COR-L47 (cell line): ENCODE data around the gene MTMR6.

Source experiments
- DNase-seq: peaks from one replicate; lab custom pipeline; 2025; lab: John Stamatoyannopoulos, UW

The MTMR6 gene

GRCh38 chr13:25217023-25217885 is 70.0 kb downstream of the MTMR6 start:
- no peak for DNase-seq

GRCh38 chr13:25215253-25215575 is 72.1 kb downstream of the MTMR6 start:
- DNase-seq: no peak

- no peak for DNase-seq
Observed at GRCh38 chr13:25214491-25215252, 72.6 kb downstream of the MTMR6 start.

GRCh38 chr13:25213715-25214114 is 73.6 kb downstream of the MTMR6 start:
- DNase-seq: no peak

GRCh38 chr13:25210842-25211569 is 76.3 kb downstream of the MTMR6 start:
- no peak for DNase-seq

GRCh38 chr13:25207291-25207810 is 79.9 kb downstream of the MTMR6 start:
- no peak for DNase-seq

GRCh38 chr13:25204863-25205262 is 82.4 kb downstream of the MTMR6 start:
- DNase-seq: no peak

- DNase-seq: no peak
Observed at GRCh38 chr13:25203127-25203740, 84.1 kb downstream of the MTMR6 start.

GRCh38 chr13:25200783-25201182 is 86.5 kb downstream of the MTMR6 start:
- no peak for DNase-seq

GRCh38 chr13:25198647-25199046 is 88.6 kb downstream of the MTMR6 start:
- no peak for DNase-seq

- DNase-seq: no peak
Observed at GRCh38 chr13:25196971-25197370, 90.3 kb downstream of the MTMR6 start.
